Measurements from ENCODE around the gene CH25H. TPM values are rescaled to one million over a fixed set of nuclear protein-coding genes. Genes with fewer than 3 reads are reported as not detected.
A peak's percentile ranks its signal among the peaks of the same experiment; 100 is the strongest.

The CH25H gene, protein sequence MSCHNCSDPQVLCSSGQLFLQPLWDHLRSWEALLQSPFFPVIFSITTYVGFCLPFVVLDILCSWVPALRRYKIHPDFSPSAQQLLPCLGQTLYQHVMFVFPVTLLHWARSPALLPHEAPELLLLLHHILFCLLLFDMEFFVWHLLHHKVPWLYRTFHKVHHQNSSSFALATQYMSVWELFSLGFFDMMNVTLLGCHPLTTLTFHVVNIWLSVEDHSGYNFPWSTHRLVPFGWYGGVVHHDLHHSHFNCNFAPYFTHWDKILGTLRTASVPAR
- polyA plus RNA-seq = 0.05 to 0.37 TPM in 2 of 3 replicates, not detected in the other
- 0.15 TPM for polyA plus RNA-seq (2011; ENCODE audit: low read depth)
- polyA plus RNA-seq (2011; cell fraction: cytosol; rRNA removed) = 0.04 TPM in 1 of 2 replicates, not detected in the other
- polyA plus RNA-seq (2011; cell fraction: nucleus; rRNA removed) = 0.49 and 0.52 TPM in 2 replicates
- polyA plus RNA-seq (2012; ENCODE audit: low replicate concordance) = 0.83 TPM in 1 of 2 replicates, not detected in the other
- 0.23 to 0.99 TPM (median 0.43 TPM) in 3 replicates for polyA minus RNA-seq
- not detected for polyA minus RNA-seq (2011; cell fraction: cytosol; rRNA and poly(A)+ RNA removed)
- polyA minus RNA-seq (2011; cell fraction: nucleus; rRNA and poly(A)+ RNA removed) = 0.21 and 0.54 TPM in 2 replicates

DNA sequence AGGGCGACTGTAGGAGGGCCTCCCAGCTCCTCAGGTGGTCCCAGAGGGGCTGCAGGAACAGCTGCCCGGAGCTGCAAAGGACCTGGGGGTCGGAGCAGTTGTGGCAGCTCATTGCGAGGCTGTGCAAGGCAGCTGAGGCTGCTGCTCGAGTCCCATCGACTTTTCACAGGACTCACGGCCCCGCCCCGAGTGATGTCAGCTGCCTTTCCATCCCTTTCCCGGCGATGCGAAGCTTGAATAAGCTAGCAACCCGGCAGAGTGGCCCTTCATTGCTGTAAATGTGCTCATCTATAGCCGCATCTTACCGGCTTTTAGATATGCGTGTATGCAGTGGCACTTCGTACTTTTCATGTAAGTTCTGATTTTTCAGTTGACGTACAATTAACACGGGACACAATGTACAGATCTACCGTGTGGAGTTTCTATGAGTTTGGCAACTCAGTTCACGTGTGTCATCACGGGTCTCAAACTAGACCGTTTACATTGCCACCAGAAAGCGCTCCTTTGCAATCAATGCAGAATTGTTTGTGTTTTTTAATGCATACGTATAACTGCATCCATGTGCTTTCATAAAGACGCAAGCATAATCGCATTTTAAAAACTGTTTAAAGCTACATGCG lies at the start of gene CH25H:
Gene CH25H (minus strand): TSS at position 137 of the 620 bp plus-strand sequence. CDS start 25 bp downstream, at position 112.
- Histone ChIP-seq H3K27me3 (ENCODE audit: control insufficient read depth, extremely low read depth, insufficient read depth, low read length) (peaks cover 13% of the 10 kb centered on the region), H3K4me2 (ENCODE audit: control insufficient read depth, extremely low read depth, insufficient read depth, low read depth, low read length) (peak within 1 kb of the TSS; percentile 98), H3K79me2 (ENCODE audit: control insufficient read depth, insufficient read depth, low read length) (no peaks in the 10 kb centered on the region), H3K4me3 (ENCODE audit: control insufficient read depth in 2 of 3, extremely low read depth in 1 of 3, insufficient read depth in 2 of 3, low read depth in 1 of 3, low read length in 3 of 3) (peak within 1 kb of the TSS; percentile 27 to 81 (median 70)), H3K9me3 (ENCODE audit: control insufficient read depth, low read depth, low read length) (no peaks in the 10 kb centered on the region), H3K9ac (ENCODE audit: control insufficient read depth, extremely low read depth, insufficient read depth, low read length) (peak within 1 kb of the TSS; percentile 76), H2AFZ (ENCODE audit: control insufficient read depth, low read length) (peak within 1 kb of the TSS; percentile 90), H3K9me1 (ENCODE audit: control insufficient read depth, extremely low read depth, insufficient read depth, low read length) (no peaks in the 10 kb centered on the region), H3K27ac (ENCODE audit: control insufficient read depth, insufficient read depth, low read length) (peak within 1 kb of the TSS; percentile 22), H4K20me1 (ENCODE audit: control insufficient read depth, extremely low read depth, insufficient read depth, low read length) (no peaks in the 10 kb centered on the region), H3K36me3 (ENCODE audit: control insufficient read depth in 2 of 2, extremely low read depth in 1 of 2, insufficient read depth in 2 of 2, low read length in 2 of 2) (no peaks in the 10 kb centered on the region), H3K4me1 (ENCODE audit: control insufficient read depth, extremely low read depth, insufficient read depth, low read length) (peaks cover 16% of the 10 kb centered on the region)
- dilution Hi-C loops (cut with MboI; ENCODE audit: extremely low pct_ligation_motif_present, low sequenced_read_pairs) = no loop called here
- no peak for DNase-seq (ENCODE audit: low read depth, low spot score)
- FAIRE-seq = peak; percentile 41
- TF ChIP-seq, protein P1, sequence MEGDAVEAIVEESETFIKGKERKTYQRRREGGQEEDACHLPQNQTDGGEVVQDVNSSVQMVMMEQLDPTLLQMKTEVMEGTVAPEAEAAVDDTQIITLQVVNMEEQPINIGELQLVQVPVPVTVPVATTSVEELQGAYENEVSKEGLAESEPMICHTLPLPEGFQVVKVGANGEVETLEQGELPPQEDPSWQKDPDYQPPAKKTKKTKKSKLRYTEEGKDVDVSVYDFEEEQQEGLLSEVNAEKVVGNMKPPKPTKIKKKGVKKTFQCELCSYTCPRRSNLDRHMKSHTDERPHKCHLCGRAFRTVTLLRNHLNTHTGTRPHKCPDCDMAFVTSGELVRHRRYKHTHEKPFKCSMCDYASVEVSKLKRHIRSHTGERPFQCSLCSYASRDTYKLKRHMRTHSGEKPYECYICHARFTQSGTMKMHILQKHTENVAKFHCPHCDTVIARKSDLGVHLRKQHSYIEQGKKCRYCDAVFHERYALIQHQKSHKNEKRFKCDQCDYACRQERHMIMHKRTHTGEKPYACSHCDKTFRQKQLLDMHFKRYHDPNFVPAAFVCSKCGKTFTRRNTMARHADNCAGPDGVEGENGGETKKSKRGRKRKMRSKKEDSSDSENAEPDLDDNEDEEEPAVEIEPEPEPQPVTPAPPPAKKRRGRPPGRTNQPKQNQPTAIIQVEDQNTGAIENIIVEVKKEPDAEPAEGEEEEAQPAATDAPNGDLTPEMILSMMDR (optimal IDR thresholded peaks at IDR 0.05 in 1 of 3, IDR thresholded peaks at IDR 0.05 in 1 of 3, conservative IDR thresholded peaks at IDR 0.05 in 1 of 3; ENCODE audit: extremely low read depth in 1 of 3, insufficient read depth in 2 of 3, low read length in 3 of 3) = no peak
- no peak for TF ChIP-seq EZH2 (IDR thresholded peaks at IDR 0.05; ENCODE audit: low read length)

DNA sequence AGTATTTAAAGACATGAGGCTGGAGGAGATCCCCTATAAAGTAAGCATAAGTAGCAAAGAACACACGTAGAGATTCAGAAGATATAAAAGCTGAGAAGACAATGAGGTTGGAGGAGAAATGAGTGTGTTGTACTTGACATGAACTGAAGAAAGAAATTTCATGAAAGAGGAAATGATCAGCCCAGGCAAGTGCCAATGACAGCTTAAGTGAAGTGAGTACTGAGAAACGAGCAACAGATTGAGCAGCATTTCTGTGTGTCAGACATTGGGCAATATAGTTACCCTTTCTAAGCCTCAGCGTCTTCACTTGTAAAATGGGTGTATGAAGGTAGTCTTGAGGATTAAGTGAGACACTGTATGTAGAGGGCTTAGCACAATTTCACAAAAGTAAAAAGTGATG lies 49.2 kb upstream of the CH25H start:
- peaks cover 2% of the 10 kb centered on the region for H3K79me2 ChIP-seq (ENCODE audit: control insufficient read depth, insufficient read depth, low read length)
- DNase-seq (ENCODE audit: low read depth, low spot score) (no peak), FAIRE-seq (no peak)
- no peak overlapping the region for H2AFZ ChIP-seq (ENCODE audit: control insufficient read depth, low read length)
- no peak overlapping the region for H3K27ac ChIP-seq (ENCODE audit: control insufficient read depth, insufficient read depth, low read length)
- H3K4me1 ChIP-seq (ENCODE audit: control insufficient read depth, extremely low read depth, insufficient read depth, low read length) = peaks cover 10% of the 10 kb centered on the region
- no peaks in the 10 kb centered on the region for H3K9me1 ChIP-seq (ENCODE audit: control insufficient read depth, extremely low read depth, insufficient read depth, low read length)
- dilution Hi-C loops (cut with MboI; ENCODE audit: extremely low pct_ligation_motif_present, low sequenced_read_pairs) = no loop called here
- H3K27me3 ChIP-seq (ENCODE audit: control insufficient read depth, extremely low read depth, insufficient read depth, low read length) = no peaks in the 10 kb centered on the region
- TF ChIP-seq, protein P1 (optimal IDR thresholded peaks at IDR 0.05 in 1 of 3, IDR thresholded peaks at IDR 0.05 in 1 of 3, conservative IDR thresholded peaks at IDR 0.05 in 1 of 3; ENCODE audit: extremely low read depth in 1 of 3, insufficient read depth in 2 of 3, low read length in 3 of 3) = no peak
- no peak for TF ChIP-seq EZH2 (IDR thresholded peaks at IDR 0.05; ENCODE audit: low read length)
- H3K4me2 ChIP-seq (ENCODE audit: control insufficient read depth, extremely low read depth, insufficient read depth, low read depth, low read length) = no peak overlapping the region
- no peak overlapping the region for H3K9ac ChIP-seq (ENCODE audit: control insufficient read depth, extremely low read depth, insufficient read depth, low read length)
- no peaks in the 10 kb centered on the region for H3K36me3 ChIP-seq (ENCODE audit: control insufficient read depth in 2 of 2, extremely low read depth in 1 of 2, insufficient read depth in 2 of 2, low read length in 2 of 2)
- no peaks in the 10 kb centered on the region for H3K9me3 ChIP-seq (ENCODE audit: control insufficient read depth, low read depth, low read length)
- H3K4me3 ChIP-seq (ENCODE audit: control insufficient read depth in 2 of 3, extremely low read depth in 1 of 3, insufficient read depth in 2 of 3, low read depth in 1 of 3, low read length in 3 of 3) = no peak overlapping the region
- no peaks in the 10 kb centered on the region for H4K20me1 ChIP-seq (ENCODE audit: control insufficient read depth, extremely low read depth, insufficient read depth, low read length)
